LHCN-M2 (cell line): ENCODE results near the gene KLF15. TPM values are rescaled to one million over a fixed set of nuclear protein-coding genes. Genes with fewer than 3 reads are reported as not detected.

Experiments
- DNase-seq: peaks from one replicate; pipeline ENCODE4 v3.0.0-alpha.2; 2012; ENCODE audit warnings: low read depth
- total RNA-seq: library from RNA; depleted of rRNA; stranded (reverse); fragments of >200 nt; gene quantifications from 2 replicates; pipeline ENCODE4 v1.2.3, GENCODE V29; 2014

The KLF15 gene
- total RNA-seq, 1 experiment from 2014 or later: 0.11 TPM

DNA sequence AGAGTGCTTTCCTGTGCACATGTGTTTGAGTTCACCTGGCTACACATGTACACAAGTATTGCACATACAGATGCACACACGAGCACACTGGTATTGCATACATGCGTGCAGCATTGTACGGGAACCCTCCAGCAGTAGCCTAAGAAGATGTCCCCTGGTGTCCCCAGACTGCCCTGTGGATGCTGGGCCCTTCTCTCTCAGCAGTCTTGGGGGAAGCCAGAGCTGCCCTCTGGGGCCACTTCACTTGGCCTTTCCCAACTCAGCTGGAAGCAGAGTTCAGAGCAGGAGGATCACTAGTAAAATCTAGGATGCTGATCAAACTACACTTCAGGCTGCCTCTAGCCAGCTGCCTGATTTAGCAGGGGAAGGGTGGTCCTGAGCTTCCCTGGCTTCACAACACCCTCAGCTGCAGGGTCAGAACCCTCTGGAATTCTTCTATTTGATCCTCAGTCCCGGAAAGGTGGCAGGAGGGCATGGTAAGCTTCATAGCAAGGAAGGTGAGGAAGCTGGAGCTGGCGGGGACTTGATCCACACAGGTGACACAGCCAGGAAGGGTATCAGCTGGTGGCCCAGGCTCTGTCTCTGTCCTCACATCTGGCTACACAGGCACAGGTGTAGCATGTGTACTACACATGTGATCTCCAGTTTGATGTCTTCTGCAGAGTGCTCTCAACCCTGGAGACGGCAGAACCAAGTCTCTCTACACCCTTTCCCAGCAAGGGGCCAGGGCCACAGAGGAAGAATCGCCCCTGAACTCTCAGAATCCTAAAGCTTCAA lies 36.5 kb downstream of the KLF15 start:
- DNase-seq: no peak

DNA sequence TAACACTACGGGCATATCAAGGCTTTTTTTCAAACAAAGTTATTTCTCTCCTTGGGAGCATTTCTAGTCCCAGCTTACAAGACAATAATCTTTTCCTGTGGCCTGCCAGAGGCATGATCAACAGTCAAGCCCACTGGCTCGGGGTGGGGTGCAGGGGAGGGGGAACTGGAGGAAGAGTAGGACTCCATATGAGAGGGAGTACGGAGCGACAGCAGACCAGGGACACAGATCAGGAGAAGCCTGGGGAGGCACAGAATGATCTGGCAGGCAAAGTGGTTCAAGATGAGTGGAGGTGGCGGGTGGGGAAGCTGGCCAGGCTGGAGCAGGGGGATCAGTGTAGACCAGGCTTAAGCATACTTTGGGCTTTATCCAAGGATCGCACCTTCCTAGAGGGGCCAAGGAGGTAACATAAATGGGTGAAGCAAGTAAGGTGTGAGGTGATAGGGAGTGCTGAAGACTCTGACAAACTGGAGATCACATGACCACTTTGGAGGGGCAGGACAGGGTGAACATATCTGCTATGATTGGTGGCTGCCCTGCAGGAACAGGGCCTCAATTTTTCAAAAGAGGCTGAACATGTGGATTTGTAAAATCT lies 37.4 kb downstream of the KLF15 start:
- DNase-seq: no peak

DNA sequence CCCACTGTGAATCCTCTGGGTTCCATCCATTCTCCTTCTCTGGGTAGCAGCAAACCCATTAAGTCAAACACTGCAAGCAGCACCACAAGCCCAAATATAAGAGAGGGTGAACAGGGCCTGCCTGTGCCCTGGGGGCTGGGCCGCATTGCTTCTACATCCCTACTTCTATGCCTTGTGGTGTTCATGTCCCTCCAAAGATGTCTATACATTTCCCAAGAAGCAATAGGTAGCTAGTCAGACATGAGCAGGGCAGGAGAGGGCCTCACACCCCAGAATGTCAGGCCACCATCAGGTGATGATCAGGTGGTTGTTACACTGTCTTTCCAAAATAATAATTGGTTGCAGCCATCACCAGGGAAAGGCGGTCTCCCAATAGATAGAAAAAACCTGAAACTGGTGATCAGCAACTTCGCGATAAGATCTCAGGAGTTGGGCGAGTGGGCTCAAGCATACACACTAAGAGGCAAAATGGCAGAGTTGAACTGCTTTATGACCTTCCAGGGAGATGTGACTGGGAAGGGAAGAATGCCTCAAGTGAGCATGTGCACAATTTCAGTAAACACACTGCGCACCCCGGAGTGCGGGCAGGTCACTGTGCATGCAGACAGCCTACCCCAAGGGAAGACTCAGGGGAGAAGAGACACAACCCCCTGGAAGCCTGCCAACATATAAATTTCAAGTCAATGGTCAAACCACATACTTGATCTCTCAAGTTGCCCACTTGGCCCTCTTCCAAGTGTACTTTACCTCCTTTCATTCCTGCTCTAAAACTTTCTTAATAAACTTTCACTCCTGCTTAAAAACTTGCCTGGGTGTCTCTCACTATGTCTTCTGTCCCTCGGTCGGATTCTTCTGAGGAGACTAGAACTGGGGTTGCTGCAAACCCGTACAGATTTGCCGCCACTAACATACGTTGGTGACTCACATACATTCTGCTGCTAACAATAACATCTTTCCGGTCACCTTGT lies 39.9 kb downstream of the KLF15 start:
- DNase-seq: no peak

DNA sequence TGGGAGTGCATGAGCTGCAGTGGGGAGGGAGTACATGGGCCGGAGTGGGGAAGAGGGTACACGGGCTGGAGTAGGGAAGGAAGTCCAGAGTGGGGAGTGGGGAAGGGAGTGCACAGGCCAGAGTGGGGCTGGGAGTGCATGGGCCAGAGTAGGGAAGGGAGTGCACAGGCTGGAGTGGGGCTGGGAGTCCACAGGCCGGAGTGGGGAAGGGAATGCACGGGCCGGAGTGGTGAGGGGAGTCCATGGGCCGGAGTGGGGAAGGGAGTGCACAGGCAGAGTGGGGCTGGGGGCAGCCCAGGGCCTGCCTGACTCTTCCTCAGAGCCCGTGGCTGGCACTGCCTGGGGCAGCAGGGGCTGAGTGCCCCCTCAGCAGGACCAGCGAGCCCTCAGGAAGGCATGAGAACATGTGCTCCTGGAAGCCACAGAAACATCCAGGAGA lies 40.7 kb downstream of the KLF15 start:
- DNase-seq: no peak

DNA sequence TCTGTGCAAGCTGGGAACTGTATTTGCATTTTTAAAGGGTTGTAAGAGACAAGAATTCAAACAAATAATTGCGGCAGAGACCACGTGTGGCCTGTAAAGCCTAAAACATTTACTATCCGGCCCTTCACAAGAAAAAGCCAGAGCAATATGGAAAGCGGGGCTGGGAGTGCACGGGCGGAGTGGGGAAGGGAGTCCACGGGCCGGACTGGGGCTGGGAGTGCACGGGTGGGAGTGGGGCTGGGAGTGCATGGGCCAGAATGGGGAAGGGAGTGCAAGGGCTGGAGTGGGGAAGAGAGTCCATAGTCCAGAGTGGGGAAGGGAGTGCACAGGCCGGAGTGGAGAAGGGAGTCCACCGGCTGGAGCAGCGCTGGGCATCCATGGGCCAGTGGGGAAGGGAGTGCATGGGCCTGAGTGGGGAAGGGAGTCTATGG lies 41.2 kb downstream of the KLF15 start:
- DNase-seq: no peak

DNA sequence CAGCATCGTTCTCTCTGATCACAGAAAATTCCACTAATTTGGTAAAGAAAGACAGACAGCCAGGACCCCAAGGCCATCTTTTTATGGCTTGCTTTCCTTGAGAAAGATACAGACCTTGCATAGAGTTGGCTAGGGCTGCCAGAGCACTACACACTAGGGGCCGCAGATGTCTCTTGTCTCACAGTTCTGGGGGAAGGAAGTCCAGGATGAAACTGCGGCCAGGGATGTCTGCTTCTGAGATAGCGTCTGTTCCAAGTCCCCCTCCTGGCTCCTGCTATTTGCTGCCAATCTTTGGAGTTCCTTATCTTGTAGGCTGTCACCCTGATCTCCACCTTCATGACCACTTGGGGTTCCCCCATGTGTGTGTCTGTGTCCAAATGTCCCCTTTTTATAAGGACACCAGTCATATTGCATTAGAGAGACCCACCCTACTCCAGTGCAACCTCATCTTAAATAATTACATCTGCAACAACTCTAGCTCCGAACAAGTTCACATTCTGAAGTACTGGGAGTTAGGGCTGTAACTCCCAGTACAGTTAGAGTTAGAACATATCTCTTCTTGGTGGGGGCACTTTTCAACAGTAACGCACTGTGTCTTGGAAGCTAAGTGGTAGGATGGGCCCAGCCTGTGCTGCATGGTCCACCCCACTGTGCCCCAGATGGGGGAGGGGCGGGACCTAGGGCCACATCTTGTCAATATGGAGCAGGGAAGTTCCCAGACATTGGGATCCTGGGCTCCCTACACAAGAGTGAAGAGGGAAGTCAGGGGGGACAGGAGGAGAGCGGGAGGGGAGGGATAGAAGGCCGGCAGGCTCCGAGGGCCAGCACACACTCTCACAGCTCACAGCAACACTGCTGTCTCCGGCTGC lies 42.2 kb downstream of the KLF15 start:
- no peak for DNase-seq

DNA sequence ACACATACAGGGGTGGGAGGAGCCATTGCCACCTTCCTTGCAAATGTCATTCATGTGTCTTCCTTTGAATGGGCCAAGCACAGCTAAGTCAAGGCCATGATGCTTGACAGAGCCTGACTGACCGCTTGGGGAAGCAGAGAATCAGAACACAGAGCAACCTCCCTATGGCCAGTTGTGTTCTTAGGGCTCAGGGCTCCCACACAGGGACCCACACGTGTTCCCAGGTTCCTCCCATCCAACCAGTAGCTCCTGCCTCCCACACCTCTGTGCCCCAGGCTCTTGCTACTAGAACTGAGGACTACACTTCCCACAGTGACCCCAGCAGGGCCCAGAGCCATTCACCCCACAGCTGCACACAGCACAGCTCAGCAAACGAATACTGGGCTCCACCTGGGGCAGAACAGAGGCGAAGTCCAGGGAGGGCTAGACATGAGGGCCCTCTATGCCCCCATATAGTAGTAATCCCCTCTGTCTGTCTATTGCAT lies 42.9 kb downstream of the KLF15 start:
- DNase-seq: no peak

DNA sequence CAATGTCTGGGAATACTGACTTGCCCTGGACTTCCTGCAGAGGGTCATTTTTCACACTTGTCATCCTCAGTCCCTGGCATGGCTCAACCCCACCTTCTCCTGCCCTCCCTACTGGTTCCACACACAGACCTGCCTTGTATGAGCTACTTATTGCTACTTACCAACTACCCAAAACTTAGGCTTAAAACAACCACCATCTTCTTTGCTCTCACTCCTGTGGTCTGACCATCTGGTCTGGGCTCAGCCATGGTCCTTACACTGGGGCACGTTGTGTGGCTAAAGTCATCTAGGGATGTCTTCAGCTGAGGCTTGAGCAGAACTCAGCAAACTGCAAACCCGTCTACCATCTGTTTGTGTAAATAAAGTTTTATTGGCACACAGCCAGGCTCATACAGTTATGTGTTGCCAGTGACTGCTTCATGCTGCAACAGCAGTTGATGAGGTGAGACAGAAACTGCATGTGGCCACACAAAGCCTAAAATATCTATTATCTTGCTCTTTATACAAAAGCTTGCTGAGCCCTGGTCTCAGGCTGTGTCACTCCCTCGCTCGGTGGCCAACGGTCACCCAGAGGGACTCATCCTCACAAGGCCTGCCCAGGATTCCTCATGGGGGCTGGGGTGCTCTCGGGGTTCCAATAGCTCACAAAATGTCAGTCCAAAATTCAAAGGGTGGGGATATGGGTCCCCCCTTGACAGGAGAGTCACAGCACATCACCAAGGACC lies 43.5 kb downstream of the KLF15 start:
- DNase-seq: no peak

DNA sequence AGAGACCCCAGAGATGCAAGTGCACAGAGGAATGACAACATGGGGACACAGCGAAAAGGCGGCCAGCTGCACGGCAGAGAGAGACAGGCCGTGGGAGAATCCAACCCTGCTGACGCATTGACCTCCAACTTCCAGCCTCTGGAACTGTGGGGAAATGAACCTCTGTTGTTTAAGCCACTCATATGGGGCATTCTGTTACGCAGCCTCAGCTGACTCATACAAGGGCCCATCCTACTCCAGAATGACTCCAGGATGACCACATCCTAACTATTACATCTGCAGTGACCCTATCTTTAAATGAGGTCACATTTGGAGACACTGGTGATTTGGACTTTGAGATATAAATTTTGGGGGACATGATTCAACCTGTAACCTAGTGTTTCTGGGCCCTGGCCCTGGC lies 44.0 kb downstream of the KLF15 start:
- DNase-seq: no peak

DNA sequence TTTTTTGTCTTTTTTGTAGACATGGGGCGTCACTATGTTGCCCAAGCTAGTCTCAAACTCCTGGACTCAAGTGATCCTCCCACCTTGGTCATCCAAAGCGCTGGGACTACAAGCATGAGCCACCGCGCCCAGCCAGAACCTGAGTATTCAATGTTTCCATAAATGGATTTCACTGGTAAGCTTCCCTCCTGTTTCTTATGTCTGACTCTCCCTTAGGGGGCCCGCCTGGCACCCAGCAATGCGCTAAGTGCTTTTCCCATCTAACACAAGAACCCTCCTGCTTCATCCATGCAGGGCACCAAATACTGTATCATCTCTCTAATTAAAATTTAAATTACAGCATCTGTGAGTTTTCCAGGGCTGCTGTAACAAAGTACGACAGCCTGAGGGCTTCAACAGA lies 44.9 kb downstream of the KLF15 start:
- DNase-seq: no peak

DNA sequence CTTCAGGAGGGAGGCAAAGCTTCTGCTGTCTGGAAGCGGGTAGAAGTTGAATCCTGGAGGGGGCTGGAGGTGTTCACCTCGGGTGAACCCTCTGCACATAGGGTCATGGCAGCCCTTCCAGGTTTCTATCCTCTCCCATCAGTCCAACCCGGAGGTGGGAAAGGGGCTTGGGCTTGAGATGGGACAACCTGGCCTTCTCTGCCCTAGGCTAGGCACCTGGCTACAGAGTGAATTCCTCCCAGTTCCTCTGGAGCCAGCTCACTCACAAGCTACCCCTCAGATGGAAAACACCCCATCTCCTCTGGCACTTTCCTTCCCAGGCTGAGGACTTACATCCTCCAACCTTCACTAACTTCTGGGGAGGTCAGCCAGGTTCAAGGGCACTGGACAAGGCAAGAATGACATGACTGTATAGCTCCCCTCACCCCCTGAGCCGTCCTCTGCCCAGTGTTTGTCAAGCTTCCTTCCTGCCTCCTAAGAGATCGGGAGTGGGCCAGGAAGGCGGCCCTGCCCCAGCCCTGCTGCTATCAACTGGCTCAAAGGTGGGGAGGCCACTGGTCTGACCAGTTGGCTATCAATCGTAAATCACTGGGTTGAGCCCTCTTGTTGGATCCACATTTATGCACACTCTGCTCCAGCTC lies 45.8 kb downstream of the KLF15 start:
- DNase-seq: no peak

DNA sequence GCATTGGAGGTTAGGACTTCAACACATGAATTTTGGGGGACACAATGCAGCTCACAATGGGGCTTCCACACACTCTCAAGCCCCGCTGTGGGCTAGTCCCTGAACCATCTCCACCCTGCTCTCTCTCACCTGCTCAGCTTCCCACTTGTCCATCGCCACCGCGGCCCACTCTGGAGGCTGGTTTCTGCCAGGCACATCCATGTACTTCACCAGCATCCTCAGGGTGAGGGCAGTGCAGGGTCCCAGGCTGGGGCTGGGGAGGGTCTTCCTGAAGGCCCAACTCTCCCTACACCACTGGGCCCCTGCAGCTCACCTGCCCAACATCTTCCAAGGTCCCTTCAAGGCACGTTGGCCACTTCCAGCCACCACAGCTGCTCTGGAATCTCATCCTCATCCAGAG lies 46.4 kb downstream of the KLF15 start:
- DNase-seq: no peak

DNA sequence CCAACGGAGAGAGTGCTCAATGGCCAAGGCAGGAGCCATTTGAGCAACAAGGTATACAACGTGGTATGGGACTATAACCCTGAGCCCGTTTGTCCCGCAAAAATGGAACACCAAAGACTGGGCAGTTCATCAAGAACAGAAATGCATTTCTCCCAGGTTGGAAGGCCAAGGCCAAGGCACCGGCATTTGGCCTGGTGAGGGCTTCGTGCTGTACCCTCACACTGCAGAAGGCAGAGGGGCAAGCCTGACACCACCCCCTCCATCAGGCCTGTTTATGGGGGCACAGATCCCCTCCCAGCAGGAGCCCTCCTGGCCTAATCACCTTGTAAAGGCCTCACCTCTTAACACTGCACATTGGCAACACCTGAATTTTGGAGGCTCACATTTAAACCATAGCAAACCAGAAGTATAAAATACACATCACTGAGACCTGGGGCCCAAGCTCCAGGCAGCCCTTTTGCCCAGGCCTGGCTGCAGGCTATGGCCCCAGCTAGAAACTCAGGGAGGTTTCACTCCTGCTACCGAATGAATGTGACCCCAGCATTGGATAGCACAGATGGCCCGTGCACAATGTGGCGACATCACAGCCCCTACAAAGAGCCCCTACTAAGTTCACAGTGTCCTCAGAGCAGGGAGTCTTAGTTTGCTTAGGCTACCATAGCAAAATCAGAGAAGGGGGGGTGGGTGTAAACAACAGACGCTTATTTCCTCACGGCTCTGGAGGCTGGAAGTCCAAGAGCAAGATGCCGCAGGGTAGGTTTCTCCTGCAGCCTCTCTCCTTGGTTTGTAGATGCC lies 47.1 kb downstream of the KLF15 start:
- DNase-seq: no peak

DNA sequence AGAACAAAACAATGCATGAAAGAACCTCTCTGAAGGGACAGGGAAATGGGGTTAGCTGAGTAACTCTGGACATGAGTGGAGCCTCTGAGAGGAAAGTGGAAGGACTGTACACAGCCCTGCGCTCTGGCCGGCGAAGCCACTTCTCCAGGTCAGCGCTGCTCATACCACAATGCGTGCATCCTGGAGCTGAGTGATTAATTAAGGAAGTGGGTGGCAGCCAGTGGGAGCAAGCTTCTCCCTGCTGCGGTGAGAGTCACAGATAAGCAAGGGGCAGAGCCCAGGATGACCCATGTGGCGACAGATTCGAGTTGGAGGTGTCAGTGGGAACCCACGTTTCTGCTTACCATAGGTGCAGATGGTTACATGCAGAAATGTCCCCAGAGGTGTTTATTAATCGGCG lies 48.0 kb downstream of the KLF15 start:
- DNase-seq: no peak

DNA sequence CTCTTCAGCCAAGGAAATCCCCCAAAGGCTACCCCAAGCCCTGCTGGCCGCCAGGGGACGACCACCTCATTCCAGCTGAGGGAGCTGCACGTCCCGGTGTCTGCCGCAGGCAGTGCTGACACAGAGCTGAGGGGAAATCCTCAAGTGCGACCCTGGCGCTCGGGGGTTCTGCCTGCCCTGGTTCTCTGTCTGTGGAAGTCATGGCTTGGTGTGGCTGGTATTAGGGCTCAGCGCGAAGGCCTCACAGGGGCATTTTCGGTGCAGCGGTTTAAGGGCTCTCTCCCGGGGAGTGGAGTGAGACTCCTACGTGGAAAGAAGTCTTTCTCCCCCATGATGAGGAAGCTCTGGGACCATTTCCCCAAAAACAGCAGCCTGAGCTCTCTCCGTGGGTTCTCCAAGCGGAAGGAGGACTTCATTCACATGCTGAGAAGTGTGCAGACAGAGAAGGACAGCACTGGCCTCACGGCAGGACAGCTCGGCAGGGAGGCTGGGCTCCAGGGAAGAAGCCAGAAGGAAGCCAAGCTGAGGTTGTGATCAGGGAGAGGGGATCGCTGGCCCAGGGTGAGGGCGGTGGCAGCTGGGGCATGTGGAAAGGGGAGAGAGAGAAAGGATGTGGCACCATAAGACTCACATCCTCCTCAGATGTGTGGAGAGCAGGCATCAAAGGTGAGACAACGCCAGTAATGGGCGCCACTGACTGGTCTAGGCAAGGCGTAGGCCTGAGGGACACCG lies 48.6 kb downstream of the KLF15 start:
- no peak for DNase-seq

DNA sequence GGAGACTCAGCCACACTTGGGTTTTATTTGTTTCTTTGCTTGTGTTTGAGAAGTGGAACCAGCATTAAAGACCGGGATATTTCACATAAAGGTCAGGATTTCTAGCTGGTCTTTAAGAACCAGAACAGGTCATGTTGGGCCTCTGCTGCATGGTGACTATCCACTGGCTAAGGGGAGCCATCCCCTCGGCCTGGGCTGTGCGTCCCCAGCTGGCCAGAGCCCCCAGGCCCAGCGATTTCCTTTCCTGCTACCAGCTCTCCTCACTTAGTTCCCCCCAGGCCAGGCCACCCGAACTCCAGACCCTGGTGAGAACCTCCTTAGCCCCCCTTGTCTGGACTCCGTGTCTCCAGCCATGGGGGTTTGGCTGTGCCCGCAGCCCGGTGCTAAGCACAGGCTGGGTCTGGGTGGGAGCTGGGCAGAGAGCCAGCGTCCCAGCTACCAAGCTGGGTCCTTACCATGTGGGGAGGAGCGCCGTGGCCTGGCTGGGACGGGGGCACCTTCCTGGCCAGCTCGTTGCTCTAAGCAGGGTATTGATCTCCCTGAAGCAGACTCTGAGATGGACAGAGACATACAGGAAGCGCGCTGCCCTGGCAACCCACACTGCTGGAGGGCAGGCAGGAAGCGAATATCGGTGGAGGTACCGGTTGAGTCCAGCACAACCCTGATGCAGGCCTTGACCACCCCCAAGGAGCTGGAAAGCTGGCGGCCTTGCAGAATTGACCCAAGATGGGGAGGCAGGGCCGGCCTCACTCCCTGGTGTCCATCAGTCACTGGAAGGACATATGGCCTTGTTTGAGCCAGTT lies 49.4 kb downstream of the KLF15 start:
- no peak for DNase-seq

DNA sequence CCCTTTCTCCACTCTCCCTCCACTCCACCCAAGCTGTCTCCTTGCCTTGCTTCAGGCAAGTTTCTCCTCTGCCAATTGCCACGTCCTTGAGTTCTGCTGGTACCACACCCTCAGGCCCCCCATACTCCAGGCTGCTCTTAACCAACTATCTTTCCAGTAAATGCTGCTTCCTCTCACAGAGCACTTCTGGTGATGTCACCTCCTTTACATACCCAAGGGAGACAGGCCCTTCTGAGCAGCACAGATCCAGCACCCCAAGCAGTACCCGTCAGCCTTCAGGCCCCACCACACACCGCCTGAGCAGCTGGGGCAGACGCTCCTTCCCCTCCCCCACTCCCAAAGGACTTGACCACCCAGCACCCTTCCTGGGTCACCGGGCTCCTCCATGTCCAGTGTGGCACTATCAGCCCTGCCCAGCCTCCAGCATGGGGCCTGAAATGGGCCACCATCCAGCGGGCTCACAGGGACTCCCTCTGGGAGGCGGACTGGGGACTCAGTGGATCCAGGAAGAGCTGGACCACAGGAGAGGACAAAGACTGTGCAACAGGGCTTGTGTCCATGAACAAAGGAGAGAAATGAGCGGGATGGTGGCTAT lies 50.2 kb downstream of the KLF15 start:
- DNase-seq: no peak
